DMS 273 (cell line): ENCODE results near the gene C6orf118.

Experiments
- DNase-seq: peaks from one replicate; lab custom pipeline; 2025; ENCODE audit not compliant: unreplicated experiment; lab: John Stamatoyannopoulos, UW

C6orf118 gene

DNA sequence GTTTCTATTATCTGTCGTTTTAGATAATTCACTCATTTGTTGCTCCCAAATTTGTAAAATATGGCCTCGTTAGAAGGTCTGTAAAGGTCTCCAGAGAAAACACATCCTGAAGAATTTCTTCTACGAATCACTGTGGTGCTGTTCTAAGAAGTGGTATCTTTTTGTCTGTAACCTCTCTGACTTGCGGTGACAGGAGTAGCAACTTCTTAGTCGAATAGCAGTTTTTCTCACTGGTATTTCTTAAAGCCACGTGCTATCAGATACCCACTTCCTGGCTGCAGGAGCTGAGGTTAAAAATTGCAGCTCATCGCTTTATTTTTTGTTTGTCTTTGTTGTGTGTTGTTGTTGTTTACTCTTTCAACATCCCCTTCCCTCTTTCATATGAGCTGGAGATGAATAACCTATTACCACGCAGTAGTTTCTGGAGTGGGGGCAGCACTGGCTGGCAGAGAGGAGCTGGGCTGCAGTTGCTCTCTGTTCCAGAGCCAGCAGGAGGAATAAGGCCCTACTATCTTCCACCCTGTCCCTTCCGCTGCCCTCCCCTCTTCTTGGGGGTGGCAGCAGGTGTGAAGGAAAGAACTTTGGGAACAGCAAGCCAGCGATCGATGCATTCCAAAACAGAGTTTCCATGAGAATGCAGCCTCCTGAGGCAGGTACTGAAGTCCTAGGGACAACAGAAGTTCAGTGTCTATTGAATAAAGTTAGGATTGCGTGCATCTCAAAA is 64.7 kb downstream of the C6orf118 start:
- no peak for DNase-seq

DNA sequence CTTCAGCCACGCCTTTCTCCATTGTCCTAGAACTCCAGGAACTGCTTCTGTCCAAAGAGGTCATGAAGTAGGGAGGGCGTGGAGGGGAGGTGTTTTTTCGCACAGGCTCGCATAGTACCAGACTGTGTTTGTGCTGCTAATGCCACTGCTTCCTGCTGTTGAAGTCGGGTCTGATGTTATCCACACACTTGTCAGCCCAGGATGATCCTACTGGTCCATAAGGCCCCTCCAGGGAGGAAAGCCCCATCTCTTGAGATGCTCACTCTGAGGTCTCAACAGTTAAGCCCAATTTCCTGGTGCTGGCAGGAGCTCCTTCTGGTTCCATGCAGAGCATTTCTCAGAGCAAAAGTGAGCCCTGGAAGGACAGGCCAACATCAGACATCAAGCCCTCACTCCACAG is 65.6 kb downstream of the C6orf118 start:
- DNase-seq: no peak

DNA sequence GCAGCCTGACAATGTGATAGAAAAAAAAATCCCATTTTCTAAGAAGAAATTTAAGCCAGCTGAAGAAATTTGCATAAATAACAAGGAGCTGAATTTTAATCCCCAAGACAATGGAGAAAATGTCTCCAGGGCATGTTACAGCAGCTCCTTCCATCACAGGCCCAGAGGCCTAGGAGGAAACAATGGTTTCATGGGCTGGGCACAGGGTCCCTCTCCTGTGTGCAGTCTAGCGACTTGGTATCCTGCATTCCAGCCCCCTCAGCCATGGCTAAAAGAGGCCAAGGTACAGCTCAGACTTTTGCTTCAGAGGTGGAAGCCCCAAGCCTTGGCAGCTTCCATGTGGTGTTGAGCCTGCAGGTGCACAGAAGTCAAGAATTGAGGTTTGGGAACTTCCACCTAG is 73.1 kb downstream of the C6orf118 start:
- no peak for DNase-seq

DNA sequence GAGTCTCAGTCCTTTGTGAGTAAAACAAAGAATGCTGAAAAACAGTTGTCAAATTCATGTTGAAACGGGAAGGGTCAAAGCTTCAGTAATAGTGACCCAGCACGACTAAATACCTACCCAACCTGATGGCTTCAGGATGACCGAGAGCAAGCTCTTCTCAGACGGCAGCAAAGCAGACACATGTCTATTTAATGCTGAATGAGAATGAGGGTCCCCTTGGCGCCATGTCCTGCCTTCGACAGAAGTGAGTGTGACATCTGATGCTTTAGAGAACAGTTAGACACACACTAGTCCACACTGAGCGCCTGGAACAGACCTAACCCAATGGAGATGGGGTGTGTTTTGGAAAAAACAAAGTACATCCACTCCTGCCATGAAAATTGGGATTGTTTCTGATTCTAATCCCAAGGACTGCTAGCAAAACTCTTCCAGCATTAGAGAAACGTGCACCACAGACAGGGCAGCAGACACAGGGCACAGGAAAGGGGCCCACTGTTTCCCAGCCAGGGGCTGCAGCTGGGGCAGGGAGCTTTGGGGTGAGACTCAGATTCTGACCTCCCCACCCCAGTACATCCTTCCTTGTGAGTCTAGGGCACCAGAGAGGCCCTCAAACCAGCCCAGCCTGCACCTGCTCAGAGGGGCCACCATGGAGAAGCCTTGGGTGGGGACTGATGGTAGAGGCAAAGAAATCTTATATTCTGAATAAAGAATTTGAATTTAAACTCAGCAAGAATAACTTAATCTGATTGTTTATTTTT is 76.5 kb downstream of the C6orf118 start:
- no peak for DNase-seq

DNA sequence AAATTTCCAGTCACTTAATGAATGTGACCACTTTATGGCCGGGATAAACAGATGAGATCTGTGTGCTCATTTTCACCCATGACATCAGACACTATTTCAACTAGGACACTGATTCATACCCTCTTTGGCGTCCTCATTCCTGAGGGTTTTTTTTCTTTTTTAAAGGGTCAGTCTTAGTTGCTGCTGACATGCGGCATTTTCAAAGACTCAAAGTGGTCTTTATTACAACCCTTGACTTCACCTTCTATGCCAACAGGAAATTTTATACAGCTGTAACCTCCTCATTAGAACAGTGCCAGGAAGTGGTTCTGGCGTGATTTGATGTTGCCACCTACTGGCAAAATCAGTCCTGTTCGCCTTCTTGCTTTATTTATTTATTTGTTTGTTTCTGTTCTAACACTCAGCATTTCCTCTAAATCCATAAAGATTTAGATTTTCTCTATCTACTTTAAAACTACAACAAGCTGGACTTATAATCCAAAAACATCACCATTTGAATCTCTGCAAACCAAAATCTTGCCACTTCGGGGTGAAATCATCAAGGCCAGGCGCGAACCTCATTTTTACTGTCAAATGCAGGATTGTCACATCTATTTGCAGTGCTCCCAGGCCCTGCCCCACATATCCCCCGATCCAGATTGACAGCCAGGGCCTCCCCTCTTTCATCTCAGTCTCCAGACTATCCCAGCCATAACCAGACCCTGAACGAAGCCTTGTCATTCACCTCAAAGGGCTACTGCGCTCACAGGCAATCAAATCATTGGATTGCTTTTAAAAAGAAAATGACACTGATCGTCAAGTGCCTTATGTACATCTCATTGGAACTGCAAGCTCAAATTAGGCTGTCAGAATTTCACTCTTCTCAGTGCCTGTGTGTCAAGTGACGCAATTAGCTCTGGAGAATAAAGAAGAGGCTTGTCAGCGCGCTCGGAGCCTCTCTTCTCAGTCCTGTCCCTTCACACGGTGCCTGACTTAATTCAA is 77.5 kb downstream of the C6orf118 start:
- DNase-seq: peak; percentile 25

DNA sequence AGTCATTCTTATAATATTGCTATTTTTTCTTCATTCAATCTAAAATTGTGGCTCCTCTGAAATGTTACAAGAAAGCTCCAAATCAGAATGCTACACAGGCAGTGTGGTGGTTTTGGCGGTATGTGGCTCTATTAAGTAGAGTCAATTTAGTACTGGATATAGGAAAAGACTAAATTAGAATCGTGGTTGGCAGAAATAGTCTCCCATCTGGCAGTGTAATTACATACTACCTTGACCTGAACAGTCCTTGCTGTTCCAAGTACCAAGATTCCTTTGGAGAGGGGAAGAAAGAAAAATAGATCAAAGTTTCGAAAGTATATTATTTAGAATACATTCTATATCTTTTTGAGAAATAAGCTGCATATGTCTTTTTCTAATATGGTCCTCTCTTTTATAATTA is 78.2 kb downstream of the C6orf118 start:
- DNase-seq: no peak
